Activated CD4-positive, alpha-beta T cell treated with anti-CD3 and anti-CD28 coated beads, Interleukin-2, Interleukin-6, amounts not matched to agents 100 ng/mL and 50 ng/mL, durations not matched to agents 16 hours and 8 hours (primary cell): ENCODE data around the gene TMEM132A.

Source experiments
- DNase-seq: peaks from one replicate; pipeline ENCODE4 v3.0.0-alpha.2; 2020

Gene TMEM132A

DNA sequence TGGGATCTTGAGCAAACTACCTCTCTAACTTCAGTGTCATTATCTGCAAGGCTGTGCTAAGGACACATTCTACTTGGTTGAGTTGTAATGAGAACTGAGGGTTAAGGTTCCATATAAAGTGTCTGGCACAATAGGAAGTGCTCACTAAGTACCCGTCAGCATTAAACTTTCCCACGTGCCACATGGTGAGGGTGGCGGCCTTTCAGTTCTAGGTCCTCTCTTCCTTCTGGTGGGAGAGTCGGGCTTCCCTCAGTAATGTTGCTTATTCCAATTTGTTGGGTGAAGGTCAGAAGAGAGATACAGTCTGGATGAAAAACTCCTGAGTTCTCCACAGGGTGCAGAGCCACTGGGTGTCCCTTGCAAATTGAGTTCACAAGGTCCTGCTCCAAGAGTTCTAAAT is 42.6 kb downstream of the TMEM132A start:
- DNase-seq: no peak

DNA sequence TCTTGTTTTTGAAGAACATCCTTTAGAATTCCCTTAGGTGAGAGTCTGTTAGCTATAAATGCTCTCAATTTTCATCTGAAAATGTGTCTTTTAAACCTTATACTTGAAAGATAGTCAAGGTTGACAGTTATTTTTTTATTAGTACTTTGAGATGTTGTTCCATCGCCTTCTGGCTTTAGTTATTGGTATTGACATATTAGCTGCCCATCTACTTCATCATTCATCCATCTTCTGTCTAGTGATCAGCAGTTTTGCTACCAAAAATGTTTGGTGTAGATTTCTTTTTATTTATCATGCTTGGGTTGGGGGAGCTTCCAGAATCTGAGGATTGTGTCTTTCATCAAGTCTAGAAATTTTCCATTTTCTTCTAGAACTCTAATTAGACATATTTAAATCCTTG is 44.0 kb downstream of the TMEM132A start:
- DNase-seq: no peak

DNA sequence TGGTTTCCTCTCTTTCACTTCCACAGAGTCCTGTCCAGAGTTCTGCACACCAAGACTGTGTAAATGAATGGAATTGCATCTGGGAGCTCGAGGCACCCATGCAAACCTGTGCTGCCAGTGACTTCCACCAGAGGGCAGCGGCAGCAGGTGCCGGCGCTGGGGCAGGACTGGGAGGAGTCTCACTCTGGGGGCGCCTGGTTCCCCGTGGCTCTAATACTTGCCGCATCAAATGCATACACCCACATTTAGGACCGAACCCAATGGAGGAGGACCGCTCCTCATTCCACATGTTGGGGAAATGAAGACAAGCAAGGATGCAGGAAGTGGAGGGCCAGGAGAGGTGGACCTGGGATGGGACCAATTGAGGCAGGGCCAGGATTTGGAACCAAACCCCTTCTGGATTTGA is 46.1 kb downstream of the TMEM132A start:
- DNase-seq: peak; percentile 89

DNA sequence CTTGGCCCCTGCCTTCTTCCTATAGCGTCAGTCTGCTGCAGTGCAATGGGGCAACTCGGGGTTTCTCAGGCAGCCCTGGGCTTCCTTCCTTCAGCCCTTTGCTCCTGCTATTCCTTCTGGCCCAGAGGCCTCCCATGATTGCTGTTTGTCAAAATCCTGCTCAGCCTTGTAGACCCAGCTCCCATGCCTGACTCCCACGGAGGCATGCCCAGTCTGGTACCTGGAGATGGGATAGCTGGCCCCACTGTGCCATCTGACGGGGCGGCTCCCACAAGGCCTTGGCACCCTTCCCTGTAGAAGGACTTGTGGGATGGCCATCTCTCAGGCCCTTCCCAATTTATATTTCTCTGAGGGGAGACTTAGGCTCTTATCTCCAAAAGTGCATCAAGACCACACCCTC is 46.6 kb downstream of the TMEM132A start:
- DNase-seq: no peak

DNA sequence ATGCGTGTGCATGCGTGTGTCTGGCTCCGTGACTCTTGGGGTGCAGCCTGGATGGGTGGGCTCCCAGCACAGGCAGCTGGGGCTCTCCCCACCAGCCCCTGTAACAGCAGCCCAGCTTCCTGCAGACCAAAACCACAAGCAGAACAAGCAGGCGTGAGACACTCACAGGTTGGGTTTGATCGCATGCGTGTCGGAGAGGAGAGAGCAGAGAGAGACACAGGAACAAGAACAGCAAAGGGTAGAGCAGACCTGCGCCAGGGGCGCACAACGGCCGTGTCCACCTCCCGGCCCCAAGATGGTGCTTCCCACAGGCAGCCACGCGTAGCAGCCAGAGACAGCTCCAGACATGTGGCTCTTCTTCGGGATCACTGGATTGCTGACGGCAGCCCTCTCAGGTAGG is 47.3 kb downstream of the TMEM132A start, which contains the start of gene CD6:
Gene CD6, plus strand, starts transcription at position 161 of the 400 bp plus-strand sequence. Its CDS starts 186 bp downstream, at position 347.
- peak; percentile 82 for DNase-seq

DNA sequence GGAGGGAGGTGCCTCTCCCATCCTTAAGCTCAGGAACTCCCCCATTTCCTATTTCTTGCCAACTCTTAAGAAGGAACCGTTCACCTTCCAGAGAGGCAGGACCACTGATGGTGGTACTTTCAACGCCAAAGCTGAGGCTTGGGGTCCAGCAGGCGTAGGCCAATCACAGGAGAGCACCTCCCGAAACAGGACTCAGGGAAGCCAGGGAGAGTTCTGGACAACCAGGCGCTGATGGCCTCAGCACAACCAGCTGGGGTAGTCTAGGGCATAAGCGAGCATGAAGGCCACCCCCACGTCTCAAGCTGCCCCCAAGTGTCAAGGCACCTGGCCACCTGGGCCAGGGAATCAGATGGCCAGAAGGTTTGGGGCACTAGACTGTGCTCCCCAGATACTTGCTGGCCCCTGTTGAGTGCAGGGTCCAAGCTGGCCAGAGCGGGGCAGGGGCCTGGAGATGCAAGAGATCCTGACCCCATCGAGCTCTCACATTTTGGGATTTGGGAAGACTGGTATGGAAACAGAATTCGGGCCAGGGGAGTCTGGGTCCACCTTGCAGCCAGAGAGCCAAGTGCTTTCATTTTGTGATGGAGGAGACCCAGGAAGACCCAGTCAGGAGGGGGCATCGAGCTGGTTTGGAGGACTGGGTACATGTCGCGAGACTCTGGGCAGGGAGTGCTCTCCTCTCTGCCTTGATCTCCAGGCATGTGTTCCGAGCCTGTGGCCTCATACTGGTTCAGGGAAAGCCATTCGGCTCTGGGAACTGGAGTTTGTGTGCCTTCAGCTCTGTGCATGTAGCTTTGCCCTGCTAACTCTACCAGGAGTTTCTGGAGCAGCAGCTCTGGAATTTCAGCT is 48.1 kb downstream of the TMEM132A start:
- DNase-seq: peak; percentile 67

DNA sequence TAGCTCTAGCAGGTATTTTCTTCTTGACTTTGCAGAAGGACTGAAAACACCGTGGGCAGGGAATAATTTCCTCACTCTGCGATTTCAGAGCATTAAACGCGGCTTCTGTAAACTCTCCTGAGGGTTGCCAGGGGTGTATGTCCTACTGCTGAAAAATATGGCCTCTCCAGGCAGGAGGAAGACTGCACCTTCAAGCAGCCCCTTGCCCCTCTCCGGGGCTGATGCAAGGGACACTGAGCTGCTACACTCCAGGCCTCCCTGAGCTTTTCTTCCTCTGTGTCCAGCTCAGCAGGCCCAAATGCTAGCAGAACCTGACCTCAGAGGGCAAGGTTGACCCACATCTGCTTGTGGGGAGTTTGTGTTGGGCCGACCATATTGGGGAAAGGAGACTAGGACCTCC is 49.4 kb downstream of the TMEM132A start:
- no peak for DNase-seq

DNA sequence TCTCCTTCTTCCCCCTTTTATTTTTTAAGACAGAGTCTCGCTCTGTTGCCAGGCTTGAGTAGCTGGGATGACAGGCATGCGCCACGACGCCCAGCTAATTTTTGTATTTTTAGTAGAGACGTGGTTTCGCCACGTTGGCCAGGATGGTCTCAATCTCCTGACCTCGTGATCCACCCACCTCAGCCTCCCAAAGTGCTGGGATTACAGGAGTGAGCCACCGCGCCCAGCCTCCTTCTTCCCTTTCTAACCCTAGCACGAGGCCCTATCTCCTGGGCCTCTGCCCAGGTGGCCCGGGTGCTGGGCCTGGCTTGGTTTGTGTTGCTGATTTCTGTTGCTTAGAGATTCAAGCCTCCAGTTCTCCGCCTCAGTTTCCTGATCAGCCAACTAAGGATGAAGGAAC is 50.1 kb downstream of the TMEM132A start:
- peak; percentile 37 for DNase-seq

DNA sequence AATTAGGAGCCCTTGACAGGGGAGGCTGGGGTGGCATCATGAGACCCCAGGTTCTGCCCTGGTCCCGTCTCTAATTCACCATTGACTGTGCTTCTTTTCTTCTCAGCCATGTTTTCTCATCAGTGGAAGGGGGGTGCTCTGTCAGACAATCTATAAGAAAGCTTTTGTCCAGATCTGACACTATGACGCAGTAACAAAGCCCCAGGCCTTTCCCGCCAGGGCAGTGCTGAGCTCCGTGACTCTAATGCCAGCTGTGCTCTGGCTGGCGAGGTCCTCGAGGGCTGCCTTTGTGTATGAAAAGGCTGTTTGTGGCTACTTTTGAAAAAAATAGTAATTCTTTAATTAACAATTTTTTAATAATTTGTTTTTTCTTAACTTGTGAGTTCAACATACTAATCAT is 50.5 kb downstream of the TMEM132A start:
- DNase-seq: peak; percentile 69

DNA sequence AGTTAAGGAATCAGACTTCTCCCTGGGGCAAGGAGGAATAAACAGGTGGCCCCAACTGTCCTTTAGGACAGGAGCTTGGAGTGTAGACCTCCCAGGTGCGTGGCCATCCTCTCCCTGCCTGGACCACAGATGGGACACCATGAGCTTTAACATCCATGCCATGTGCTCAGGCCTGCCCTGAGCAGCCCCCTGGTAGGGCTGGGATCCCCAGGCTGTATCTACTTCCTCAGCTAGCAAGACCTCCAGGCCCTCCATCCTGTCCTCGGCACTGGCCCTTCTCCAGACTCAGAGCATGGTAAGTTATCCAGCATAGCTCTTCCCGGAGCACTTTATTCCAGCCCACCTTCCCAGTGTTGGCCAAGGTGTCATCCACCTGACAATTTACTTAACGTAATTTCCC is 53.0 kb downstream of the TMEM132A start:
- no peak for DNase-seq

DNA sequence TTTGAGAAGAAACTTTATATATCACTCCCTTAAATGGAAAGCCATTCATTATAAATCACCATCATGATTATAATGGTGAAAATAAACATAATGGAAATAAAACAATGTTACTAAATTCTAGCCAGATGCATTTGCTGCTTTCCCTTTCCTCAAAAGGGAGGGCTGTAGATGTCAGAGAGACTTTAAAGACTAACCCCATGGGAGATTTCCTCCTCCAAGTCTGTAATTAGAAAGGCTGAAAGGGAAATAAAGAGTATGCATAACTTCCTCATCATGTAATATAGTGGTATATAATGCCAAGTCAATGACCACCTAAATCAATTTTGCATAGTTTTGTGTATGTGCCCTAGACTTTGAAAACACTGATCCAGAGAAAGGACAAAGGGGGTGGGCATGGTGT is 53.6 kb downstream of the TMEM132A start:
- no peak for DNase-seq

DNA sequence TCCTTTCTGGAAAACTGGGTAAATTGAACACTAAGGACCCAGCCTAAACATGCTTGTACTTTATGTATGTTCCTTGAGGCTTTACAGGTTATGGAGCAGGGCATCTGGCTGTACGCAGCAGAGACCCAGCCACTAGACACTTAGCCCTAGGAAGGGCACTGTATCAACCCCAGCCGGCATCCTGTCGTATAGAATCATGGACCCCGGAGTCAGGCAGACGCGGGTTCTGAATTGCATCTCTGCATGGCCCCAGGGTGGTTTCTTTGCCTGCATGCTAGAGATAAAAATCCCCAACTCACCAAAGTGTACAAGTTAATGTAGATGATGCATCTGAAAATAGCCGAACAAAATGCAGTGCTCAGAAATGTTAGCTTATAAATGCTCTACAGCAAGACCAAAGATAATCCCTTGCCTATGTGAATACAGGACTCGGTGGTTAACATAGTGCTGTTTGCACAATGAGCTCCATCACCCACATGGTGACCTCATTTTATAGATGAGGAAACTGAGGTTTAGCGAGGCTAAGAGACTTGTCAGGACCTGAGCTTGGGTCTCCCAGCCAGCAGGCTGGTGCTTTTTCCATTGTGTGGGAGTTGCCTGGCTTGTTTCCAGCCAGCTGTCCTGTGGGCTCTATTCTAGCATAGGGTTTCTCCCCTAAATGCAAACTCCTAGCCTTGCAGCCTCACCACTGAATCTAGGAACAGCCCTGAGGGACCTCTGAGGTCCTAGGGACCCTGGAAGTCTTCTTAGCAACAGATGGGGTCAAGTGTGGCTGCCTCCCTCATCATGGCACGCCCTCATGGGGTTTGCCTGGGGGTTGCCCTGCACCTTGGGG is 54.5 kb downstream of the TMEM132A start:
- DNase-seq: peak; percentile 78

DNA sequence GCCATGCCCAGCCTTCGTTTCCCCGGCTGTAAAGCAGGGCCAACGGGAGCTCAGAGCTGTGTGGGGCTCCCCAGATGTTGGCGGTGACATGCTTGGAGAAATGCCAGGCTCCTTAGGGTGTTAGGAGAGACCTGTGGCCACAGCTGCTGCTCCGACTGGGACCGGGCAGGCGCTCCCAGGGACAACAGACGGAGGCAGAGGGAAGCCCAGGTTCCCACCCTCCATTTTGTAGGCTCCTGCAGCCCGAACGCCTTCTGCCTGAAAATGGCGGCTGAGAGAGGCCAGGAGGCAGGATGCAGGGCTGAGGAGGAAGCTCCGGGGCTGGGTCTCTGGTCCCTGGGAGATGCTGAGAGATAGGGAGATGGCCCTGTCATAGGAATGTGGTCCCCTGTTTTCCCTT is 57.3 kb downstream of the TMEM132A start:
- no peak for DNase-seq

DNA sequence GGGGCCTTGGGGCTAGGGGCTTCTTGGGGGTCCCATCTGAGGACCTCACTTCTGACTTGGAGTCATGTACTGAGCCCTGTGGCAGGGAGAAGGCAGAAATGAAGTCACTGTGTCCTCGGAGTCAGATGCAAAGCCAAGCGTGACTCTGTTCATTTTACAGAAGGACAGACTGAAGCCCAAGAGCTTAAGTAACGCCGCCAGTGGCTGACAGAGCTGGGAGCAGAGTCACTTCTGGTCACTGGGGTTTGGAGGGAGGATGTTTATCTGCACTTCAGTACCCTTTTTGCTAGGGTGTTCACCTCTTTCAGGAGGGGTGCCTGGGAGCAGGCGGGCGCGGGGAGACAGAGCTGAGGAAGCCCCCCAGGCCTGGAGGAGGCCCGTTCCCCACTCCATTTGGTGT is 57.9 kb downstream of the TMEM132A start:
- DNase-seq: peak; percentile 53

DNA sequence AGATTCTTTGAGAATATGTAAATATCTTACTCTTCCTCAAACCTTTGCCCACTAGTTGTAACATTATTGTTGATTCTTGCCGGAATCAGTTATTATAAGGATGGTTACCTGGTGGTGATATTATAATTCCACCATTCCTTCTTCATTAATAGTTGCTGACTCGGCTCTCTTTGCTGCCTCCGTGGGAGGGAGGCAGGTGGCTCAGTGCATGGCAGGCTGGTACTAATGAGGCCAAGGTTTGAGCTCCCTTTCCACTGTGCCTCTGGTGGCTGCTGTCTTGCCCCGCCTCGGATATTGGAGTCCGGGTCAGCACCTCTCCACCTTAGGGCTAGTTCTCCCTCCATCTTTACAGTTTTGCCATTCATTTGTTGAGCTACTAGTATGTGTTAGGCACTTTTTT is 59.9 kb downstream of the TMEM132A start:
- DNase-seq: no peak

DNA sequence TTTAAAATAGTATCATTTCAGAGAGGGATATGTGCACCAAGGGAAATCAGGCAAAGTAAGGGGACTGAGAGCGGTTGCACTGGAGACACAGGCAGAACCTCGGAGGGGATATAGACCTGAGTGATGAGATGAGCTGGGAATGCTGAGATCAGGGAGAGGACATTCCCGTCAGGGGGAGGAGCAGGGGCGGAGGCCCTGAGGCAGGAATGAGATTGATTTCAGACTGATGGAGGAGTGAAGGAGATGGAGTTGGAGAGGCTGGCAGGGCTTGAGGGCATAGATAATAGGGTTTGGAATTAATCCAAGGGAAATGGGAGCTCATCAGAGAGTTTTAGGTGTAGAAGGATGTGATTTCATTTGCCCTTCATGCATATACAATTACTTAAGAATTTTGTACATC is 60.4 kb downstream of the TMEM132A start:
- DNase-seq: no peak

DNA sequence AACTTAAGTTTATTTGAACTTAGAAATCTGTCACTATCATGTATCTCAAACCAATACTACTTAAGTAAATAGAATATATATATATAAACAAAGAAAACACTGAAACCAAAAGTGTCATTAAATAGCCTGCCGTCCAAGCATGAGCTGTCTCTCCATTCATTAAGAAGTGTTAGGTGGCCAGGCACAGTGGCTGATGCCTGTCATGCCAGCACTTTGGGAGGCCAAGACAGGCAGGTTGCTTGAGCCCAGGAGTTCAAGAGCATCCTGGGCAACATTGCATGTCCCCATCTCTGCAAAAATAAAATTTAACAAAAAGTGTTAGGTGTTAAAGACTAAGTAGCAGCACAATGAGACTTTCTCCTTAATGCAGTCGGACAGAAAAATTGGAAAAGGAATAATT is 61.2 kb downstream of the TMEM132A start:
- DNase-seq: no peak

DNA sequence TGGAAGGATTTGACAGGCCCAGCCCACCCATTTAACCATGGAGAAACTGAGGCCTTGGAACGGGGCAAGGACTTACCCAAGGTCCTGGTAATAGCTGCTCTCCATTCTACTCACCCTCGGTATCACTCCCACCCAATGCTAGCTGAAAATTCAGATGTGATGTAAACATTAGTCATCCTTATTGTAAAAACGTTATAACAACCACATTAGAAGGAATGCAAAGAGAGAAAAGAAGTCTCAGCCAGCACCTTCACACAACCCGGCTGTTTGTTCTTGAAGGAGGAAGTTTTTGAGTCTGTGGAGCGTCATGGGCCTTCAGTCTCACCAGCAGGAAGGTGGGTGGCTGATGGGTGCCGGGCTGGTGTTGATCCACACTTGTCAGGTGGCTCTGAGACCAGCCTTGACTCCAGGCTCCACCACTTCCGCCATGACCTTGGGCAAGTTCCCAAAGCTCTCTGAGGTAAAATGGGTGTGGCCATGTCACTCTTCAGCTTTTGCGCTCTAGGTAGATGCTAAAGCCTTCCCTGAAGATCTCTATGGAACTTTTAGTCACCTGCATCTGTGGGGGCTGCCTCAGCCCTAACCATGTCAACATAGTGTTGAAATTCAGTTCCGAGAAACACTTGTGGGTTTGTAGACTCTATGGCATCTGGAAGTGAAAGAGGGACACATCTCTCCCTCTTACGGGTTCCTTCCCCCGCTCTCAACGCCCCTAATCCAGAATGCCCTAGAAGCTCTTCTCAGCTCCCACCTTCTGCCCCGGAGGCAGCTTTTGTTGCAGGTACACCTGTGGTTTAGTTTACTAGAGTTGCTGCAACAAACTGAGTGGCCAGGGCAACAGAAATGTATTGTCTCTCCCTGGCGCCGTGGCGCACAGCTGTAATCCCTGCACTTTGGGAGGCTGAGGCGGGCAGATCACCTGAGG is 62.0 kb downstream of the TMEM132A start:
- DNase-seq: peak; percentile 89
